HG03571 (cell line): ENCODE data around the gene MAP1LC3A.

ENCODE experiments used
- ATAC-seq: cut with Tn5 transposase; IDR thresholded peaks from one replicate; pipeline ENCODE4 v1.9.1; 2021; ENCODE audit not compliant: unreplicated experiment

MAP1LC3A gene

DNA sequence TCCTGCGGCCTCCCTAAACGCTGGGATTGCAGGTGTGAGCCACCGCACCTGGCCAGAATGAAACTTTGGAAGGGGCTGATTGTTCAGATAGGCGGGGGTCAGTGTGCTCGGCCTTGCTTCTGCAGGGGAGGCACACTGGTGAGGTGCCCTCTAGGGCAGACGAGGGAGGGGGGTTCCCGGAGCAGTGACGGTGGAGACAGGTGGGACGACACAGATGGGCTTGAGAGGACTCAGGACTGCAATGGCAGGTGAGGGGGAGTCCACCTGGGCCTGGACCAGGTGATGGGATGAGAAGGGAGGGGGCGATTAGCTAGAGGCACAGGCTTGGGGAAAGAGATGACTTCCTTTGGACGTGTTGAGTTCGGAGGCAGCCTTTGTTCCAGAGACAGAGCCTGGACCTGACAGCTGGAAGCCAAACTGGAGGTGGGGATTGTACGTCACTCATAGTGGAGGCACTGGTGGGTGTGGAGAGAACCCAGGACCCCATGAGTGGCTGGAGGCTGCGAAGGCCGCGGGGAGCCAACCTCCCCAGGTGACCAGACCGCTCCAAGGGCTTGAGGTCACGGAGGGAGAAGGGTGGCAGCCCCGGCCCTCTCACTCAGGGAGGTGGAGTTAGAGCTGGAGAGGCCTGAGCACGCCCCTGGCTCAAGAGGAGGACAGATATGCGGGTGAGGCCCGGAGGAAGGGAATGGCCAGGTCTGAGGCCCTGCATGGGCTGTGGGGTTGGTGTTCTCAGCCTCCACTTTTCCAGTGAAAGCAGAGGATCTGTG is 10.5 kb upstream of the MAP1LC3A start:
- no peak for ATAC-seq

GRCh38 chr20:34549291-34549928 is 9.1 kb upstream of the MAP1LC3A start:
- ATAC-seq, result no peak

DNA sequence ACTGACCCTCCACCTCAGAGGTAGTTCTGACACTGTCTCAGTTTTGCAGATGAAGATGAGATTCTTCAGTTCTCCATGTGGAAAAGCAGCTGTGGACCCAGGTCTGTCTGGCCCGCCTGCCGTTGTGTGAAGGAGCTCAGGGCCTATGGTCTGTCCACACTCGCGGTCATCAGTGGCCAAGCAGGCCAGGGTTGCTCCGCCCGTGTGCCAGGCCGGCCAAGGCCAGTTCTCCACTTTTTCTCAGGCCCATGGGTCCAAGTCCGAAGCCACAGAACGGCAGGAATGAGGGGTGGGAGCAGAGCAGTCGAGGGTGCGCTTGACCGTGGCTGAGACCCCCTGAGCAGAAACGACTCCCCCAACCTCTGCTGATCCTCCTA is 8.6 kb upstream of the MAP1LC3A start:
- no peak for ATAC-seq

DNA sequence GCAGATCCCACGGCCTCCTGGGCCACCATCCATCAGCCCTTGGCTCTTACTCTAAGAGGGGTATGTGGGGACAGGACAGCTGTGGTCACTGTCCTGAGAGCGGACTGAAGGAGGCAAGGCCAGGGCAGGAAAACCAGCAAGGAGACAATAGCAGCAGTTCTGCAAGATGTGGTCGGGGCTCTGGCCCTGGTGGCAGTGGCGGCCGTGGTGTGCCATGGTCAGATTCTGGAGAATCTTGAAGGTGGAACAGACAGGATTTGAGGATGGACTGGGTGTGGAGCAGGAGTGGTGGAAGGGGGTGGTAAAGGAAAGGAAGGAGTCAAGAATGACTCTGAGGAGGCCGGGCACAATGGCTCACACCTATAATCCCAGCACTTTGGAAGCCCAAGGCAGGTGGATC is 5.9 kb upstream of the MAP1LC3A start:
- ATAC-seq, result no peak

GRCh38 chr20:34553366-34553867 is 5.1 kb upstream of the MAP1LC3A start:
- no peak for ATAC-seq

DNA sequence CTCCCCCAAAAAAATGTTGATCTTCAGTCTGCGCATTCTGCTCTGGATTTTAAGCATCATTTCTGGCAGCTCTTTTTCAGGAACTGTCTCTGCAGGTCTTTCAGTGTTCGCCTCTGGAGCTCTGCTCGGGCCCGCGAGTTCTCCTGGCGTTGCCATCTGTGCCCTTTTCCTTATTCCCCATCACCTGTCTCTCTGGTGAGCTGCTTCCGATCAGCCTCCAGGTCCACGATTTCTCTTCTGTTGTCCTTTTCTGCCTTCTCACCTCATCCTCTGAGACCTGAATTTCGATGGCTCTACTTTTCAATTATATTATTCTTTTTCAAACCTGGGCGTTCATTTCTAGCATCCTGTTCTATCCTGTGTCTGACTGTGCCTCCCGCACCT is 590 bp upstream of the MAP1LC3A start:
- no peak for ATAC-seq

DNA sequence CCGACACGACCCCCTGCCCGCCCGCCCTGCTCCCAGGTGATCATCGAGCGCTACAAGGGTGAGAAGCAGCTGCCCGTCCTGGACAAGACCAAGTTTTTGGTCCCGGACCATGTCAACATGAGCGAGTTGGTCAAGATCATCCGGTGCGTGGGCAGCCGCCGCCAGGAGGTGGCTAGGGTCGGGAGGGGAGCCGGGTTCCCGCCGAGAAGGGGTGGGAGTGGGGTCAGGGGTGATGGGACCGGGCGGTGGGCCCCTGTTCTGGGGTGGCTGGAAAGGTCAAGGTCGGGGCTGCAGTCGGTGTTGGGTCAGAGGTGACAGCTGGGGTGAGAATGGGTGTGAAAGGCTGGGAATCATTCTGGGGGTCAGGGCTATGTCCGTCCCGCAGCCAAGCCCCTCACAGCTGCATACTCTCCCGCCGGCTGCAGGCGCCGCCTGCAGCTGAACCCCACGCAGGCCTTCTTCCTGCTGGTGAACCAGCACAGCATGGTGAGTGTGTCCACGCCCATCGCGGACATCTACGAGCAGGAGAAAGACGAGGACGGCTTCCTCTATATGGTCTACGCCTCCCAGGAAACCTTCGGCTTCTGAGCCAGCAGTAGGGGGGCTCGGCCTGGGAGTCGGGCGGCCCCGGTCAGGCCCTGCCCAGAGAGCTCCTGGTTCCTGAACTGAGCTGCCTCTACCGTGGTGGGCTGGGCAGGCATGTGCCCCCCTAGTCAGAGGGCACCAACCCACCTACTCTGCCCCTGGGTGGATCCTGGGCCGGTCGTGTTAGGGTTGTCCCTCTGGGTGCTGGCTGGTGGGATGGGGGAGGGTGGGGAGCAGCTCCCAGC is 1.0 kb downstream of the MAP1LC3A start:
- ATAC-seq, result no peak

- no peak for ATAC-seq
Measured at GRCh38 chr20:34560141-34560523, 1.6 kb downstream of the MAP1LC3A start.

DNA sequence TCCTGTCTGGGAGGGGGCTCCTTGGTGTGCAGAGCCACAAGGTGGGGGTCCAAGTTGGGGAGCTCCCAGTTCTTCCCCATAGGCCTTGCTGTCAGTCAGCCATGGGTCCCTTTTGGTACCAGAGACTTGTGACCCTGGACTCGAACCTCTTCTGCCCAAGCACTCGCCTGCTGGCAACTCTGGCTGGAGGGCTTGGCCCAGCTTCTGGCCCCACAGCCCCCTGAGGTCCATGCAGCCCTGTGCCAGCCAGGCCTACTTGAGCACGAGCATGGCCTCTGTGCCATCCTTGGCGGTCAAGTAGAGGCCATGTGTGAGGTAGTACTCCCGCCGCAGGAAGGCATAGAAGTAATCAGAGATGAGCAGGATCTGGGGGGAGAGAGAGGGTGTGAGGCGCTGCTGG is 2.1 kb downstream of the MAP1LC3A start:
- ATAC-seq, result no peak

DNA sequence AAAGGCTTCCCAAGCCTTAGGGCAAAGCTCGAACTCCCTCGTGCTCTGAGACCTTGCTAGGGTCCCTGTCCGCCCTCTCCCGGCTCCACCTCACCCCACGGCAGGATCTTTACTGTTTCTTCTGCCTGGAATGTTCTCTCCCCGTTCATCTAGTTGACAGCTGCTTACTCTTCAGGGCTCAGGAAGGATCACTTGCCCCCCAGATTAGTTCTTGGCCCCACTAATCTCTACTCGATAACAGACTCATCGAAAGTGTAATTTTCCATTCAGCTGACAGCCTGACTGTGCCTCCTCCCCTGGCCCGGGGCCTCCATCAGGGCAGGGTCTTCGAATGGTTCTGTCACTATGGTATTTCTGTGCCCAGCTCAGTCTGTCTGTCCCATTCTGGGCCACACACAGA is 3.1 kb downstream of the MAP1LC3A start:
- no peak for ATAC-seq

GRCh38 chr20:34562641-34563040 is 4.1 kb downstream of the MAP1LC3A start:
- no peak for ATAC-seq

DNA sequence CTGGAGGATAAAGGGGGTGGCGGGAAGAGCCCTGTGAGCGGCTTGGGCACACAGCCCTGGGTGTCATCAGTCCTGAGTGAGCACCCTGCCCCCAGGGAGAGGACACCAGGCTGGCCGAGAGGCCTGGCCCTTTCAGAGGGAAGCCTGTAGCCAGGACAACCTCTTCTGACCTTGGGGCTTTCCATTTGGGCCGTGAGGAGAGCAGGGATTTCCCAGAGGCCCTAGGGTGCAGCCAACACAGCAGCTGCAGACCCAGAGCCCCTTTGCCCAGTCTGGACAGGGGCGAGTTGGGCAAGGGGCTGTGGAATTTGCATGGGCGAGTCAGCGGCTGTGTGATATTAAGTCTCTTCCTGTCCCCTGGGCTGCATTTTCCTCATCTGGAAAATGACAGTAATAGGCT is 6.3 kb downstream of the MAP1LC3A start:
- ATAC-seq, result no peak

- ATAC-seq, result no peak
Measured at GRCh38 chr20:34566978-34567891, 8.7 kb downstream of the MAP1LC3A start.

GRCh38 chr20:34567892-34568865 is 9.7 kb downstream of the MAP1LC3A start:
- no peak for ATAC-seq

DNA sequence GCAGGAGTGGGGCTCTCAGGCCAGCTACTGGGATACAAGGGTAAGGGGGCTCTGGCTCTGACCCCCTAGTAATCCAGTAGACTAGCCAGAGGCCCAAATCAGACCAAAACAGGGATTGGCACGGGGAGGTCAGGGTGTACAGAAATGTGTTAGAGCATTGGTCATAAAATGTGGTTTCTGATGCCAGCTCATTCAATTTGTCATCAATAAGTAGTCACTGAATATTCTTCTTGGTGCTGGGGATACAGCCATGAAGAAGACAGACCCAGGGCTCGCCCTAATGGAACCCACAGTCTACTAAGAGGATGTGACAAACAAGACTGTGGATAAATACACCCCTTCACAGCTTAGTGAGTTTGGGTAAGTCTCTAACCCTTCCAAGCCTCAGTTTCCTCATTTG is 11.1 kb downstream of the MAP1LC3A start:
- no peak for ATAC-seq

GRCh38 chr20:34570859-34571306 is 12.4 kb downstream of the MAP1LC3A start:
- no peak for ATAC-seq

GRCh38 chr20:34571753-34572152 is 13.2 kb downstream of the MAP1LC3A start:
- no peak for ATAC-seq

DNA sequence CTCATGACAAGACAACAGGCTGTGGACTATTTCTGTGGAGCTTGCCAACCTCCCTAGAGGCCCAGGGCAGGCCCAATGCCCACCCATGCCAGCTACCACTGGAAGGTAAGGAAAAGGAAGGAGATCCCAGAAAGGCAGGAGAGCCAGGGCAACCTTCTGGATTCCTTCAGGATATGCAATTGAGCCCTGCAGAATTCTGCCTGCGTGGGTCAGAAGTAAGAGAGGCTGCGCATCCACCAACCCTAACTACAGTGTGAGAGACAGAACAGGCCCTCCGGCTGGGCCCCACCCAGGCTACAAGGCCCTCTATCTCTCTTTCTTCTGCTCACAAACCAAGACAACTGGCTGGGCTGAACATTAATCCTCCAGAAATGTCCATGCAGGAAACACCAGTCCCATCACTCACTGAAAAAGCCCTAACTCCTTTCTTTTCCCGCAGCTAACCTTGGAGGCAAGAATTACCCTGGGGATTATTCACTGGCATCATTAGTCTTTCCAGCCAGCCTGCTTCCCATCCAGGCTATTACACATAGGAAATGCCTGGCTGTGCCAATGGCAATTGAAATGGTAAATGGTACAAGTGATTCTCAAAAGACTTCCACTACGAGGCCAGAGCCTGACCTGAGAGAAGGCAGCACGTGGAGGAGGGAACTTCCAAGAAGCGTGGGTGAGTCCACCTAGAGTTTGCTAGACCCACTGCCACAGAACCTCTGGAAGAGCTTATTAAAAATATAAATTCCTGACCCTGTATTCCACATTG is 15.2 kb downstream of the MAP1LC3A start:
- ATAC-seq, result no peak

GRCh38 chr20:34574426-34574825 is 15.9 kb downstream of the MAP1LC3A start:
- no peak for ATAC-seq
